PC-9 (cell line): Measurements from ENCODE around the gene SLC16A4. TPM values are rescaled to one million over a fixed set of nuclear protein-coding genes. Genes with fewer than 3 reads are reported as not detected.

ENCODE experiments used
- BruUV-seq: library from RNA; stranded (reverse); fragments of 400-500 nt; replicated peaks from 2 replicates; lab custom pipeline; 2021; lab: Mats Ljungman, UMichigan
- CTCF ChIA-PET: fragments of 300-600 bp; sonication (Branson Sonifier 250); formaldehyde crosslinking; loops from one replicate; lab custom pipeline; 2022; ENCODE audit warnings: antibody characterized with exemption; lab: Charles Lee
- POLR2A ChIA-PET: fragments of 300-600 bp; sonication (Branson Sonifier 250); formaldehyde crosslinking; loops from one replicate; lab custom pipeline; 2022; ENCODE audit warnings: antibody characterized with exemption; ENCODE audit not compliant: unreplicated experiment; lab: Charles Lee
- DNase-seq, 2 experiments: peaks; one replicate each; pipeline versions ENCODE4 v3.0.0 to v3.0.0-alpha.2; 2015 to 2022; ENCODE audit warnings: mixed read lengths in 1 of 2
- H2AFZ ChIP-seq: fragments of 200-600 bp; sonication (generic); 2 replicates; pipeline ENCODE4 v1.8.1; 2017; ENCODE audit warnings: antibody characterized with exemption
- H3F3A ChIP-seq: fragments of 200-600 bp; sonication (generic); 2 replicates; pipeline ENCODE4 v1.8.1; 2017; ENCODE audit warnings: antibody characterized with exemption, mild to moderate bottlenecking, low read depth; ENCODE audit not compliant: insufficient read depth
- H3K27ac ChIP-seq: fragments of 200-600 bp; sonication (generic); 2 replicates; pipeline ENCODE4 v1.6.1; 2016; ENCODE audit warnings: mixed run types
- H3K27me3 ChIP-seq: fragments of 200-600 bp; sonication (generic); 2 replicates; pipeline ENCODE4 v1.6.1; 2016; ENCODE audit warnings: low read depth, mixed run types; ENCODE audit not compliant: insufficient read depth
- H3K36me3 ChIP-seq: fragments of 200-600 bp; sonication (generic); 2 replicates; pipeline ENCODE4 v1.6.1; 2016; ENCODE audit warnings: low read depth, mixed run types
- H3K4me1 ChIP-seq: fragments of 200-600 bp; sonication (generic); replicated peaks from 2 replicates; pipeline ENCODE4 v1.6.1; 2016; ENCODE audit warnings: mixed run types; ENCODE audit not compliant: insufficient read depth
- H3K4me2 ChIP-seq: fragments of 200-600 bp; sonication (generic); 2 replicates; pipeline ENCODE4 v1.6.1; 2017; ENCODE audit warnings: mixed run types
- H3K4me3 ChIP-seq: fragments of 200-600 bp; sonication (generic); 2 replicates; pipeline ENCODE4 v1.6.1; 2016; ENCODE audit warnings: mixed run types
- H3K79me2 ChIP-seq: fragments of 200-600 bp; sonication (generic); 2 replicates; pipeline ENCODE4 v1.6.1; 2017; ENCODE audit warnings: low read depth, mixed run types
- H3K9me2 ChIP-seq: fragments of 200-600 bp; sonication (generic); 2 replicates; pipeline ENCODE4 v1.8.1; 2017; ENCODE audit warnings: mild to moderate bottlenecking; ENCODE audit not compliant: insufficient read depth
- H3K9me3 ChIP-seq: fragments of 200-600 bp; sonication (generic); 2 replicates; pipeline ENCODE4 v1.8.1; 2016; ENCODE audit warnings: low read depth; ENCODE audit not compliant: insufficient read depth
- H4K20me1 ChIP-seq: fragments of 200-600 bp; sonication (generic); 2 replicates; pipeline ENCODE4 v1.8.1; 2017; ENCODE audit not compliant: insufficient read depth
- CTCF ChIP-seq: fragments of 200-600 bp; sonication (generic); conservative IDR thresholded peaks from 2 replicates; pipeline ENCODE4 v1.6.1; 2017; ENCODE audit warnings: mixed run types, antibody characterized with exemption, mild to moderate bottlenecking, moderate library complexity
- EZH2 ChIP-seq: fragments of 200-600 bp; sonication (generic); IDR thresholded peaks from 2 replicates; pipeline ENCODE4 v1.8.0; 2017; ENCODE audit warnings: antibody characterized with exemption, low read depth
- intact Hi-C: fragments of 100-400 bp; cut with micrococcal nuclease; formaldehyde crosslinking; loops from one replicate; pipeline ENCODE4 v1.10.0; 2022; ENCODE audit not compliant: unreplicated experiment
- total RNA-seq: library from RNA; stranded (reverse); gene quantifications from 2 replicates; pipeline ENCODE4 v1.2.3, GENCODE V29; 2021

The SLC16A4 gene
- total RNA-seq, 1 experiment from 2014 or later, result 32.7 TPM

GRCh38 chr1:110336300-110337039 is 54.4 kb downstream of the SLC16A4 start:
- no peak overlapping the region for H2AFZ ChIP-seq
- H3K79me2 ChIP-seq, result peaks cover 27% of the 10 kb centered on the region
- H4K20me1 ChIP-seq, result peaks cover 17% of the 10 kb centered on the region
- peaks cover 3% of the 10 kb centered on the region; the same call in 1 of the 2 replicates for H3K36me3 ChIP-seq
- H3K27ac ChIP-seq, result peak overlapping the region; percentile 88
- H3K9me2 ChIP-seq, result no peaks in the 10 kb centered on the region
- ChIA-PET CTCF (interaction anchor here (0.6 to 0.9 kb wide), 2 partner anchors 134 to 329 kb away, joined by 4 to 13 read pairs; no protein-coding TSS in a partner anchor), POLR2A (no interaction called here)
- peak overlapping the region; percentile 87 for H3K4me2 ChIP-seq
- H3K9me3 ChIP-seq, result no peaks in the 10 kb centered on the region
- no TSS peak for BruUV-seq
- H3K4me1 ChIP-seq, result peaks cover 42% of the 10 kb centered on the region
- TF ChIP-seq CTCF (no peak), EZH2 (no peak)
- peak overlapping the region; percentile 77 for H3K4me3 ChIP-seq
- H3K27me3 ChIP-seq, result no peaks in the 10 kb centered on the region
- peaks cover 32% of the 10 kb centered on the region for H3F3A ChIP-seq
- DNase-seq, result peak; percentile 35 to 92
- intact Hi-C loops, result loop anchor here (5.0 to 10.0 kb wide), 2 partner anchors 126 to 242 kb away; no protein-coding TSS in a partner anchor

GRCh38 chr1:110335265-110335664 is 55.6 kb downstream of the SLC16A4 start:
- peaks cover 30% of the 10 kb centered on the region for H3K4me1 ChIP-seq
- peaks cover 15% of the 10 kb centered on the region for H3K79me2 ChIP-seq
- no TSS peak for BruUV-seq
- CTCF ChIA-PET, result interaction anchor here (0.6 to 0.9 kb wide), 2 partner anchors 128 to 328 kb away, joined by 4 to 13 read pairs; no protein-coding TSS in a partner anchor
- H2AFZ ChIP-seq, result no peak overlapping the region
- H3K27ac ChIP-seq, result peak overlapping the region; percentile 88; the same call in 1 of the 2 replicates
- H3K9me2 ChIP-seq, result no peaks in the 10 kb centered on the region
- peaks cover 32% of the 10 kb centered on the region for H3F3A ChIP-seq
- H3K36me3 ChIP-seq, result no peaks in the 10 kb centered on the region
- H3K4me3 ChIP-seq, result no peak overlapping the region
- POLR2A ChIA-PET, result no interaction called here
- intact Hi-C loops, result loop anchor here (5.0 to 10.0 kb wide), 2 partner anchors 127 to 240 kb away; no protein-coding TSS in a partner anchor
- TF ChIP-seq EZH2 (no peak), CTCF (no peak)
- peak overlapping the region; percentile 87 for H3K4me2 ChIP-seq
- H4K20me1 ChIP-seq, result peaks cover 4% of the 10 kb centered on the region
- H3K9me3 ChIP-seq, result no peaks in the 10 kb centered on the region
- no peaks in the 10 kb centered on the region for H3K27me3 ChIP-seq
- no peak for DNase-seq

GRCh38 chr1:110328700-110329099 is 62.1 kb downstream of the SLC16A4 start:
- no peak for DNase-seq
- Histone ChIP-seq H3K4me3 (no peak overlapping the region), H3F3A (peaks cover 8% of the 10 kb centered on the region), H3K27me3 (no peaks in the 10 kb centered on the region), H3K9me2 (no peaks in the 10 kb centered on the region), H3K9me3 (no peaks in the 10 kb centered on the region; the same call in 1 of the 2 replicates), H3K79me2 (no peaks in the 10 kb centered on the region), H2AFZ (no peak overlapping the region), H3K4me2 (no peak overlapping the region), H3K4me1 (0 out of 2 replicates have a peak, but pooled peaks cover 3% of the 10 kb centered on the region), H4K20me1 (no peaks in the 10 kb centered on the region), H3K36me3 (no peaks in the 10 kb centered on the region), H3K27ac (no peak overlapping the region)
- no peak for TF ChIP-seq EZH2
- no peak for TF ChIP-seq CTCF
- intact Hi-C loops, result no loop called here
- ChIA-PET POLR2A (no interaction called here), CTCF (interaction anchor here (1.0 kb wide), 1 partner anchor 16 kb away, joined by 3 read pairs; no protein-coding TSS in a partner anchor)
- no TSS peak for BruUV-seq
